Activated effector memory CD4-positive, alpha-beta T cell treated with Interleukin-2 at 50 U/mL for 16 hours (primary cell): ENCODE data around the gene RABGAP1.
"Not testable (repeated sequence)": the region's sequence is repeated elsewhere in the genome, so short reads cannot be mapped to it uniquely, and the experiment has no call there.

Experiments
- DNase-seq: peaks from one replicate; pipeline ENCODE4 v3.0.0-alpha.2; 2020

Gene RABGAP1

GRCh38 chr9:122940749-122941581, at the start of gene RABGAP1:
Gene RABGAP1 (plus strand): TSS chr9:122941020. CDS start chr9:122957060, 16,040 bp downstream.
- peak; percentile 97 for DNase-seq

- DNase-seq = no peak
Observed at GRCh38 chr9:122897969-122898368, 42.9 kb upstream of the RABGAP1 start.

- DNase-seq = no peak
Observed at GRCh38 chr9:122900791-122901190, 40.0 kb upstream of the RABGAP1 start.

- peak; percentile 10 for DNase-seq
Observed at GRCh38 chr9:122904466-122904822, 36.4 kb upstream of the RABGAP1 start.

GRCh38 chr9:122904823-122905710, 35.8 kb upstream of the RABGAP1 start, which contains the start of gene RC3H2:
Gene RC3H2 (minus strand): TSS chr9:122905359. CDS start chr9:122897509, 7,850 bp downstream.
- DNase-seq = peak; percentile 93

GRCh38 chr9:122906122-122906521, 34.7 kb upstream of the RABGAP1 start:
- not testable (repeated sequence) for DNase-seq

GRCh38 chr9:122912671-122912963, 28.2 kb upstream of the RABGAP1 start:
- no peak for DNase-seq

- peak; percentile 61 for DNase-seq
Observed at GRCh38 chr9:122912964-122913673, 27.7 kb upstream of the RABGAP1 start, which contains the start of gene ZBTB6. Gene ZBTB6 (minus strand): TSS chr9:122913323. CDS start chr9:122912072, 1,251 bp downstream.

- no peak for DNase-seq
Observed at GRCh38 chr9:122918310-122918709, 22.5 kb upstream of the RABGAP1 start.

- DNase-seq = no peak
Observed at GRCh38 chr9:122922713-122923112, 18.1 kb upstream of the RABGAP1 start.

GRCh38 chr9:122923947-122924346, 16.9 kb upstream of the RABGAP1 start:
- DNase-seq = no peak

GRCh38 chr9:122929796-122930354, 10.9 kb upstream of the RABGAP1 start:
- no peak for DNase-seq

GRCh38 chr9:122930541-122931225, 10.1 kb upstream of the RABGAP1 start:
- no peak for DNase-seq

GRCh38 chr9:122931226-122932121, 9.3 kb upstream of the RABGAP1 start, which contains the start of gene ZBTB26:
Gene ZBTB26 (minus strand): TSS chr9:122931512. CDS start chr9:122919934, 11,578 bp downstream.
- peak; percentile 79 for DNase-seq

- DNase-seq = no peak
Observed at GRCh38 chr9:122936464-122936863, 4.4 kb upstream of the RABGAP1 start.

- no peak for DNase-seq
Observed at GRCh38 chr9:122936883-122937282, 3.9 kb upstream of the RABGAP1 start.

GRCh38 chr9:122939601-122940000, 1.2 kb upstream of the RABGAP1 start:
- no peak for DNase-seq

GRCh38 chr9:122940454-122940748, 419 bp upstream of the RABGAP1 start:
- DNase-seq = no peak

GRCh38 chr9:122941582-122942234, 888 bp downstream of the RABGAP1 start:
- DNase-seq = no peak
